ENCODE results near the gene SESTD1.
"Not testable (repeated sequence)": the region's sequence is repeated elsewhere in the genome, so short reads cannot be mapped to it uniquely, and the experiment has no call there.

The SESTD1 gene

GRCh38 chr2:179218848-179219594, 45.6 kb downstream of the SESTD1 start:
- TF ChIP-seq CTCF (conservative IDR thresholded peaks at IDR 0.05; ENCODE audit: low read length) (peak; percentile 97), EZH2phosphoT487 (IDR thresholded peaks at IDR 0.05; ENCODE audit: borderline replicate concordance) (no peak)
- no peaks in the 10 kb centered on the region for H3K36me3 ChIP-seq (ENCODE audit: insufficient read depth, low read length)
- no peaks in the 10 kb centered on the region for H3K9me3 ChIP-seq (ENCODE audit: insufficient read depth, low read depth, low read length)
- no peak overlapping the region for H3K4me2 ChIP-seq (ENCODE audit: low read depth, low read length, poor library complexity, severe bottlenecking)
- H3F3A ChIP-seq (ENCODE audit: low read depth) = no peaks in the 10 kb centered on the region
- H3K4me3 ChIP-seq (ENCODE audit: low read length, poor library complexity, severe bottlenecking) = no peak overlapping the region
- H3K27me3 ChIP-seq (ENCODE audit: insufficient read depth, low read length, poor library complexity, severe bottlenecking) = no peaks in the 10 kb centered on the region
- H4K20me1 ChIP-seq (ENCODE audit: insufficient read depth, low read length, poor library complexity, severe bottlenecking) = no peaks in the 10 kb centered on the region
- H3K9ac ChIP-seq (ENCODE audit: low read depth, low read length, poor library complexity, severe bottlenecking) = no peak overlapping the region
- H3K4me1 ChIP-seq (ENCODE audit: insufficient read depth, low read length, poor library complexity, severe bottlenecking) = no peaks in the 10 kb centered on the region
- peaks cover 61% of the 10 kb centered on the region for H3K79me2 ChIP-seq (ENCODE audit: insufficient read depth, low read length)
- H3K9me2 ChIP-seq (replicated peaks; ENCODE audit: low read depth, low read length) = no peaks in the 10 kb centered on the region
- H2AFZ ChIP-seq (ENCODE audit: low read length) = no peak overlapping the region

- H3F3A ChIP-seq (ENCODE audit: low read depth); H3K9me2 ChIP-seq (replicated peaks; ENCODE audit: low read depth, low read length); H3K27me3 ChIP-seq (ENCODE audit: insufficient read depth, low read length, poor library complexity, severe bottlenecking); H4K20me1 ChIP-seq (ENCODE audit: insufficient read depth, low read length, poor library complexity, severe bottlenecking); H3K9ac ChIP-seq (ENCODE audit: low read depth, low read length, poor library complexity, severe bottlenecking); H3K4me1 ChIP-seq (ENCODE audit: insufficient read depth, low read length, poor library complexity, severe bottlenecking); H3K4me3 ChIP-seq (ENCODE audit: low read length, poor library complexity, severe bottlenecking); H3K36me3 ChIP-seq (ENCODE audit: insufficient read depth, low read length); H3K9me3 ChIP-seq (ENCODE audit: insufficient read depth, low read depth, low read length); H3K4me2 ChIP-seq (ENCODE audit: low read depth, low read length, poor library complexity, severe bottlenecking); H2AFZ ChIP-seq (ENCODE audit: low read length): not testable (repeated sequence)
- peaks cover 62% of the 10 kb centered on the region for H3K79me2 ChIP-seq (ENCODE audit: insufficient read depth, low read length)
Observed at GRCh38 chr2:179214671-179215070, 50.0 kb downstream of the SESTD1 start.

- Histone ChIP-seq H3K4me2 (ENCODE audit: low read depth, low read length, poor library complexity, severe bottlenecking) (no peak overlapping the region), H3K4me3 (ENCODE audit: low read length, poor library complexity, severe bottlenecking) (no peak overlapping the region), H3K4me1 (ENCODE audit: insufficient read depth, low read length, poor library complexity, severe bottlenecking) (no peaks in the 10 kb centered on the region), H2AFZ (ENCODE audit: low read length) (no peak overlapping the region), H3K9ac (ENCODE audit: low read depth, low read length, poor library complexity, severe bottlenecking) (no peak overlapping the region), H3K27me3 (ENCODE audit: insufficient read depth, low read length, poor library complexity, severe bottlenecking) (no peaks in the 10 kb centered on the region), H4K20me1 (ENCODE audit: insufficient read depth, low read length, poor library complexity, severe bottlenecking) (no peaks in the 10 kb centered on the region), H3K9me3 (ENCODE audit: insufficient read depth, low read depth, low read length) (peaks cover 26% of the 10 kb centered on the region), H3K9me2 (replicated peaks; ENCODE audit: low read depth, low read length) (no peaks in the 10 kb centered on the region), H3K36me3 (ENCODE audit: insufficient read depth, low read length) (no peaks in the 10 kb centered on the region; the same call in 1 of the 2 replicates), H3F3A (ENCODE audit: low read depth) (no peaks in the 10 kb centered on the region), H3K79me2 (ENCODE audit: insufficient read depth, low read length) (peaks cover 86% of the 10 kb centered on the region)
- no peak for TF ChIP-seq EZH2phosphoT487 (IDR thresholded peaks at IDR 0.05; ENCODE audit: borderline replicate concordance)
Observed at GRCh38 chr2:179211355-179211754, 53.3 kb downstream of the SESTD1 start.

GRCh38 chr2:179208277-179208676, 56.4 kb downstream of the SESTD1 start:
- not testable (repeated sequence) for H4K20me1 ChIP-seq (ENCODE audit: insufficient read depth, low read length, poor library complexity, severe bottlenecking); H3F3A ChIP-seq (ENCODE audit: low read depth); H3K4me2 ChIP-seq (ENCODE audit: low read depth, low read length, poor library complexity, severe bottlenecking); H3K4me1 ChIP-seq (ENCODE audit: insufficient read depth, low read length, poor library complexity, severe bottlenecking); H3K4me3 ChIP-seq (ENCODE audit: low read length, poor library complexity, severe bottlenecking); H3K9ac ChIP-seq (ENCODE audit: low read depth, low read length, poor library complexity, severe bottlenecking); H3K36me3 ChIP-seq (ENCODE audit: insufficient read depth, low read length); H3K27me3 ChIP-seq (ENCODE audit: insufficient read depth, low read length, poor library complexity, severe bottlenecking); H3K9me2 ChIP-seq (replicated peaks; ENCODE audit: low read depth, low read length); H2AFZ ChIP-seq (ENCODE audit: low read length)
- H3K79me2 ChIP-seq (ENCODE audit: insufficient read depth, low read length) = peaks cover 90% of the 10 kb centered on the region
- peaks cover 32% of the 10 kb centered on the region for H3K9me3 ChIP-seq (ENCODE audit: insufficient read depth, low read depth, low read length)

Data from Loucy (cell line).